Measurements from ENCODE around the gene OR52I1. TPM values are rescaled to one million over a fixed set of nuclear protein-coding genes. Genes with fewer than 3 reads are reported as not detected.

The OR52I1 gene
- total and polyA plus RNA-seq, 10 of the 15 experiments (the other 5 are each of a cell fraction or from before 2014, with no cell fraction given), result not detected

GRCh38 chr11:4636136-4636535 lies 42.3 kb downstream of the OR52I1 start:
- intact Hi-C loops (cut with micrococcal nuclease; ENCODE audit: unreplicated experiment) (loop anchor here (2.0 to 5.0 kb wide), 2 partner anchors 191 to 449 kb away; no protein-coding TSS in a partner anchor), in situ Hi-C loops (cut with MboI) (loop anchor here (5.0 kb wide), 2 partner anchors 191 to 356 kb away; partner anchors contain the start of gene OR51L1)
- no peaks in the 10 kb centered on the region for H4K20me1 ChIP-seq (ENCODE audit: control insufficient read depth, insufficient read depth)
- DNase-seq (ENCODE audit: low read depth, low spot score) (no peak), ATAC-seq (no peak), FAIRE-seq (no peak)
- CTCF ChIA-PET, result interaction anchor here (0.7 to 3.9 kb wide), 25 partner anchors 8 to 750 kb away, joined by 3 to 28 read pairs (median 4); no protein-coding TSS in a partner anchor
- RAD21 ChIA-PET (ENCODE audit: unreplicated experiment), result interaction anchor here (0.9 to 2.6 kb wide), 4 partner anchors 8 to 448 kb away, joined by 3 to 21 read pairs (median 7); no protein-coding TSS in a partner anchor
- H2AFZ ChIP-seq (ENCODE audit: control insufficient read depth, low read depth, low read length), result no peak overlapping the region
- H3K4me3 ChIP-seq, result no peak overlapping the region
- BruUV-seq (replicated peaks), result no TSS peak
- H3K9ac ChIP-seq (ENCODE audit: control insufficient read depth, insufficient read depth, low read length), result no peak overlapping the region
- no peaks in the 10 kb centered on the region for H3K36me3 ChIP-seq (ENCODE audit: control insufficient read depth in 2 of 2, insufficient read depth in 2 of 2, low read length in 1 of 2)
- no peaks in the 10 kb centered on the region for H3K4me1 ChIP-seq (ENCODE audit: control insufficient read depth, insufficient read depth, low read length)
- WGBS (ENCODE audit: insufficient coverage, insufficient replicate concordance, low lambda C conversion rate, missing lambda C conversion rate), result 18% methylated on average over 2 of the region's 2 CpGs
- no peaks in the 10 kb centered on the region for H3K79me2 ChIP-seq (ENCODE audit: control insufficient read depth, insufficient read depth, low read length)
- SMC1A ChIA-PET (ENCODE audit: uncharacterized antibody, unreplicated experiment), result interaction anchor here (0.5 to 2.8 kb wide), 12 partner anchors 8 to 979 kb away, joined by 3 to 19 read pairs (median 3); no protein-coding TSS in a partner anchor
- H3K27me3 ChIP-seq (replicated peaks in 1 of 2; ENCODE audit: control insufficient read depth in 2 of 2, insufficient read depth in 2 of 2, low read length in 1 of 2), result no peaks in the 10 kb centered on the region; a peak in 1 of 4 replicates
- TF ChIP-seq RBBP5 (conservative IDR thresholded peaks at IDR 0.05) (no peak), SREBF2 (IDR thresholded peaks at IDR 0.05; ENCODE audit: low read length) (no peak), SKIL (IDR thresholded peaks at IDR 0.05; ENCODE audit: low read depth, poor library complexity, severe bottlenecking) (no peak)
- H3K9me3 ChIP-seq (replicated peaks; ENCODE audit: control insufficient read depth, insufficient read depth, low read length), result no peaks in the 10 kb centered on the region
- POLR2A ChIA-PET, result no interaction called here
- H3K27ac ChIP-seq (ENCODE audit: control insufficient read depth, insufficient read depth), result no peak overlapping the region
- no peak overlapping the region for H3K4me2 ChIP-seq (ENCODE audit: control insufficient read depth, insufficient read depth)

Measured in GM12878 (cell line).